ENCODE data around the gene SPTLC2.
"Not testable (repeated sequence)": the region's sequence is repeated elsewhere in the genome, so short reads cannot be mapped to it uniquely, and the experiment has no call there.

Gene SPTLC2

GRCh38 chr14:77544571-77544970, 71.9 kb downstream of the SPTLC2 start:
- no peak for DNase-seq

- no peak for DNase-seq
These were observed 72.7 kb downstream of the SPTLC2 start for GRCh38 chr14:77543637-77544334.

DNA sequence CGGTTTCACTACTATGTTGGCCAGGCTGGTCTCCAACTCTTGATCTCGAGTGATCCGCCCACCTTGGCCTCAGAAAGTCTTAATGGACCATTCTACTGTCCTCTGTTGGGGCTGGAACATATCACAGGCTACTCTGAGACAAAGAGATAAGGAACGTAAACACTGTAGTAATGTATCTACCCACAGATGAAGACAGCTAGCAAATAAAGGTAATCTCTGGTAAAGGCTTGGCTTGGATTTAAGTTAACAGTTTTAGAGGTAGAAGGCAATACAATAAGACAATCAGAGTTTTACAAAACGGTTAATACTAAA, 73.2 kb downstream of the SPTLC2 start:
- DNase-seq, result no peak

- DNase-seq, result no peak
These were observed 73.8 kb downstream of the SPTLC2 start for GRCh38 chr14:77542421-77543239.

- DNase-seq, result no peak
These were observed 74.5 kb downstream of the SPTLC2 start for GRCh38 chr14:77541905-77542304.

DNA sequence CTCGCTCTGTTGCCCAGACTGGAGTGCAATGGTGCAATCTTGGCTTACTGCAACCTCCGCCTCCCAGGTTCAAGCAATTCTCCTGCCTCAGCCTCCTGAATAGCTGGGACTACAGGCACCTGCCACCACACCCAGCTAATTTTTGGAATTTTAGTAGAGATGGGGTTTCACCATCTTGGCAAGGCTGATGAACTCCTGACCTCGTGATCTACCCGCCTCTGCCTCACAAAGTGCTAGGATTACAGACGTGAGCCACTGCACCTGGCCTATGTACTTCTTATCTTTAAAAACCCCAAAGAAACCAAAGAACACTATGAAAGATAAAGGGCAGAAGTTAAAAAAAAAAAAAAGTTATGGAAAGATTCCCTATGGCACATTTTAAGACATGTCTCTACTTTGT, 79.5 kb downstream of the SPTLC2 start:
- not testable (repeated sequence) for DNase-seq

GRCh38 chr14:77531071-77531470, 85.4 kb downstream of the SPTLC2 start:
- no peak for DNase-seq

- DNase-seq, result no peak
These were observed 86.5 kb downstream of the SPTLC2 start for GRCh38 chr14:77529963-77530362.

- DNase-seq, result no peak
These were observed 87.2 kb downstream of the SPTLC2 start for GRCh38 chr14:77529213-77529612.

DNA sequence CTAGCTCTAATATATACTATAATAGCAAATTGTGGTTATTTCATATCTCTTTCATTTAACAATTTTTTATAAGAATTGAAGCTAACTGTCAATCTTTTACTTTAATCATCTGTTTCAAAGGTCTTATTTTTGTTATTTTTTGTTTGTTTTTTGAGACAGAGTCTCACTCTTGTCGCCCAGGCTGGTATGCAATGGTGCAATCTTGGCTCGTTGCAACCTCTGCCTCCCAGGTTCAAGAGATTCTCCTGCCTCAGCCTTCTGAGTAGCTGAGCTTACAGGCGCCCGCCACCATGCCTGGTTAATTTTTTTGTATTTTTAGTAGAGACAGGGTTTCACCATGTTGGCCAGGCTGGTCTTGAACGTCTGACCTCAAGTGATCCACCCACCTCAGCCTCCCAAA, 87.7 kb downstream of the SPTLC2 start:
- not testable (repeated sequence) for DNase-seq

- DNase-seq, result no peak
These were observed 90.2 kb downstream of the SPTLC2 start for GRCh38 chr14:77526266-77526665.

GRCh38 chr14:77524536-77524935, 91.9 kb downstream of the SPTLC2 start:
- DNase-seq, result no peak

- DNase-seq, result no peak
These were observed 93.3 kb downstream of the SPTLC2 start for GRCh38 chr14:77523109-77523508.

DNA sequence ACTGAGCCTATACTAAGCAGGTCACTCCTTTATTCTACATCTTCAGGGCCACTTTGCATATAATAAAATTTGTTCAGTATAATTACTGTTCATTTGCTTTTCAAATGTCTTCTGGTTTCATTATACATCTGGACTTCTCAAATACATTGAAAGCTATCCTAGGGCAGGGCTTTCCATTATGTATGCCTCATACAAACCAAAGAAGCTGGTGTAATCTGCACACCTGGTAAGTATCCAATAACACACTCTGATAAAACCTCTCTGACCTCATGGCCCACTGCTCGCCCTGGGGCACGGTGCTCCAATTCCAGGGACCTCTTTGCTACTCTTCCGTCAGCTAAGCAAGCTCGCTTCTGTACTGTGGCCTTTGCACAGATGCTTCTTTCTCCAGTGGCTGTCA, 95.9 kb downstream of the SPTLC2 start:
- DNase-seq, result no peak

- no peak for DNase-seq
These were observed 100.3 kb downstream of the SPTLC2 start for GRCh38 chr14:77516126-77516525.

GRCh38 chr14:77511486-77512162, 104.8 kb downstream of the SPTLC2 start:
- DNase-seq, result no peak

DNA sequence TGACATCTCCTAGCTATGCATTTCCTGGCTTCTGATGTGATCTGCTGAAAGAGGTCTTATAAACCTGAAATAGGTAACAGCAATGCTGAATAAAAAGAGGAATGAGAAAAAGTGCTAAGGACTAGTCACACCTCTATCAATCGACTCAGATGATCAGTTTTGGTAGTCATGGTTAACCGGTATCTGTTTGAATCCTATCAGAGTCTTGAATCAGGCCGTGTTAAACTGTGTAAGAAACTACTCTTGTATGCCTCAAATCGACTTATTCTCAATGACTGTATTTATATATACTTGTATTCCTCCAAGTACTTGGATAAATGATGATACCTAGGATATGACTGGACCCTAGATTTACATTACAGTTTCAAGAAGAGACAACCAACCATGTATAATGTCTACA, 107.1 kb downstream of the SPTLC2 start:
- DNase-seq, result no peak

DNA sequence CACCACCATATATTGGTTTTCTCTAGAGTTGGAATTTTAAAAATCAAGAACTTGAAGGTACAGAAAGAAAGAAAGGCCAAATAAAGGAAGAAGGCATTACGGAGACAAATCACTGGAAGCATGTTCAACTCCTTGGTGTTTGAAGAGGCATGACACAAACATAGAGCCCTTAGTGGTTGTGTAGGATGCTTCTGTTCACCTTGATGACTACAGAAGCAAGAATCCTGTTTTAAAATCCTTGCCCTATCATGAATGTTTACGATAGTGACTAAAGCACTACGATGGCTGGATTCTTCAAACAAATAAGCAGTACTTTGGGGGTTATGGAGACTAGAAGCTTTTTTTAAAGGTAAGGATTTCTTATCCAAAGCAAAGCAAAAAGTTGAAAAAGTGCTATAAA, 107.6 kb downstream of the SPTLC2 start:
- DNase-seq, result no peak

DNA sequence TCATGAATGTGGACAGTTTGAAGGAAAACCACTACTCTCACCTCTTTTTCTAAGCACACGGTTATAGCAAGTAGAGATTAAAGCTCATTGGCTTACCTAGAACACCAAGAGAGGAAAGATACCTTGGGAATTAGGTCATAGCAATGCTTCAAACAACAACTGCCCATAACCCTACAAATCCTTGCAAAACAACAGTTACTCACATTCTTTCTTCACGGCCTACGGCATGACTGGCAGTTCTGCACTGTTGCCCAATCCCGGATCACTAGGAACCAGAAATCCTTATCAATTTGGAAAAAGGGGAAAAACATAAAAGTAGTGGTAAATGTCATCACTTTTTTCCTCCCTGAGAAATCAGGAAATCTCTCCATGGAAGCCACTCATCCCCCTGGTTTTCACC, 108.2 kb downstream of the SPTLC2 start:
- no peak for DNase-seq

GRCh38 chr14:77507762-77508161, 108.7 kb downstream of the SPTLC2 start:
- DNase-seq, result no peak

DNA sequence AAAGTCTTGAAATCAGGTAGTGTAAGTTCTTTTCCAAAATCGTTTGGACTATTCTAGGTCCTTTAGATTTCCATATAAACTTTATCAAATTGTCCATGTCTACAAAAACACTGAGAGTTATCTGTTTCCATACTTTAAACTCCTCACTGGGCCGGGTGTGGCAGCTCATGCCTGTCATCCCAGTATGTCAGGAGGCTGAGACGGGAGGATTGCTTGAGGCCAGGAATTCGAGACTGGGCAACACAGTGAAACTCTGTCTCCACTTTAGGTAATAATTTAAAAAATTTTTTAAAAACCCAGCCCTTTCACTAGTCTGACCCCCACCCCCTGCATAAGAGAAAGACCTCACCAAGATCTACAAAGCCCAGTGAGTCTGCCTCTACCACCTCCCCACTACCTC, 111.4 kb downstream of the SPTLC2 start:
- no peak for DNase-seq

DNA sequence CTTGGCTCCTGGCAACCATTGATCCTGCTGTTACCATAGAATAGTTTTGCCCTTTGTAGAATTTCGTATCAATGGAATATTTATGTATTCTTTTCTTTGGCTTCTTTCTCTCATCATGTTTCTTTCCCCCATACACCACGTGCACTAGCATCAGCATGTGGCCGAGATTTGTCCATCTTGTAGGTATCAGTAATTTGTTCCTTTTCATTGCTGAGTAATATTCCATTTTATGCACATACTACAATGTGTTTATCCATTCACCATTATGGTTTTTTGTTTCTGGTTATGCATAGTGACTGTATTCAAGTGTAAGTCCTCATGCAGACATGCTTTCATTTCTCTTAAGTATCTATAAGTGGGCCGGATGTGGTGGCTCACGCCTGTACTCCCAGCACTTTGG, 113.3 kb downstream of the SPTLC2 start:
- no peak for DNase-seq

- DNase-seq, result no peak
These were observed 114.2 kb downstream of the SPTLC2 start for GRCh38 chr14:77502109-77502782.
